Parathyroid adenoma (tissue), 2 donors: Measurements from ENCODE around the gene QSOX2.

ENCODE experiments used
- H2AFZ ChIP-seq: fragments of 300-600 bp; sonication (generic); one replicate; pipeline ENCODE4 v1.7.0; 2017; ENCODE audit warnings: antibody characterized with exemption, mild to moderate bottlenecking
- H3K27ac ChIP-seq: fragments of 300-600 bp; sonication (generic); one replicate; pipeline ENCODE4 v1.7.0; 2017
- H3K27me3 ChIP-seq: fragments of 300-600 bp; sonication (generic); one replicate; pipeline ENCODE4 v1.7.0; 2017; ENCODE audit warnings: low read length; ENCODE audit not compliant: control insufficient read depth, insufficient read depth
- H3K36me3 ChIP-seq: fragments of 300-600 bp; sonication (generic); one replicate; pipeline ENCODE4 v1.7.0; 2017; ENCODE audit warnings: low read length; ENCODE audit not compliant: control insufficient read depth, insufficient read depth
- H3K4me1 ChIP-seq: fragments of 300-600 bp; sonication (generic); one replicate; pipeline ENCODE4 v1.7.0; 2017; ENCODE audit warnings: control low read depth
- H3K4me2 ChIP-seq: fragments of 300-600 bp; sonication (generic); one replicate; pipeline ENCODE4 v1.7.0; 2017; ENCODE audit warnings: low read length
- H3K4me3 ChIP-seq: fragments of 300-600 bp; sonication (generic); one replicate; pipeline ENCODE4 v1.7.0; 2017; ENCODE audit warnings: low read depth, low read length
- H3K79me2 ChIP-seq: fragments of 300-600 bp; sonication (generic); one replicate; pipeline ENCODE4 v1.7.0; 2017; ENCODE audit warnings: control low read depth
- H3K9ac ChIP-seq: fragments of 300-600 bp; sonication (generic); one replicate; pipeline ENCODE4 v1.7.0; 2017; ENCODE audit warnings: mild to moderate bottlenecking
- H3K9me3 ChIP-seq: fragments of 300-600 bp; sonication (generic); one replicate; pipeline ENCODE4 v1.7.0; 2017; ENCODE audit warnings: low read length; ENCODE audit not compliant: control insufficient read depth
- TF ChIP-seq, protein P1 (sequence below): fragments of 300-600 bp; sonication (generic); IDR thresholded peaks from one replicate; pipeline ENCODE4 v1.7.0; 2017; ENCODE audit warnings: antibody characterized with exemption, mild to moderate bottlenecking
- donor health status: primary hyperparathyroidism.

The QSOX2 gene

DNA sequence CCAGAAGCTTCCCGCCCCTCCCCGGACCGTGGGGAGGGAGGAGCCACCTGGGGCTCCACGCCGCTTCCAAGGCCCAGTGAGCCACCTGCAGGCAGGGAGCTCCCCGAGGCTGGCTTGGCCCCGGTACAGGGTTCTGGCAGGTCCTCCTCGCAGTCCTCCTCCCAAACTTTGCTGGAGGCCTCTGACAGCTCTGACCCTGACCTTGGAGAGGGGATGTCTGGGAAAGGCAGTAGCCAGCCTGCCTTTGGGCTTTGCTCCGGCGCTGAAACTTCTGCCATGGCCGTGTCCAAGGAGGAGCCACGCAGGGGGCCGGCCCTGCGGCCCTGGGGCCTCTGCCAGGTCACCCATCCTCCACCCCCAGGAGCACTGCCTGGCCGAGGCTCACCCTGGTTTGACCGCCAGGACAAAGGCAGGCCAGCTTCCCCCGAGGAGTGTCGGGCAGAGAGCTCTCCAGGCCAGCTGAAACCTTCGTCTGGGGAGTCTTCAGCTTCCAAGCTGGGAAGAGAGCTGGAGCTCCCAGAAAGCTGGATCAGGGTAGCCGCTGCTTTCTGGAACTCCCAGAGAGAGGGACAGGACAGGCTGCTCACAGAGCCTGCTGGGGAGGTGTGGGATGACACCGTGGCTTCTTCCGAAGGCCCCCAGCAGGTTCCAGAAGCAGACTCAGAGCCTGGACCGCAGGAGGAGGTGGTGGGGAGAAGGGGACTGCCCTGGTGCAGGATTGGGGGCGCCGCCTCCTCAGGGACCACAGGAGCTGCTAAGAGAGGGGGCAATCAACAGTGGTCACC lies 9.0 kb upstream of the QSOX2 start:
- Histone ChIP-seq H3K4me3 (no peak overlapping the region), H3K9ac (no peak overlapping the region), H3K79me2 (no peaks in the 10 kb centered on the region), H3K4me1 (no peaks in the 10 kb centered on the region), H3K4me2 (no peak overlapping the region), H2AFZ (no peak overlapping the region), H3K27ac (no peak overlapping the region), H3K9me3 (no peaks in the 10 kb centered on the region), H3K36me3 (no peaks in the 10 kb centered on the region), H3K27me3 (no peaks in the 10 kb centered on the region)
- TF ChIP-seq, protein P1, sequence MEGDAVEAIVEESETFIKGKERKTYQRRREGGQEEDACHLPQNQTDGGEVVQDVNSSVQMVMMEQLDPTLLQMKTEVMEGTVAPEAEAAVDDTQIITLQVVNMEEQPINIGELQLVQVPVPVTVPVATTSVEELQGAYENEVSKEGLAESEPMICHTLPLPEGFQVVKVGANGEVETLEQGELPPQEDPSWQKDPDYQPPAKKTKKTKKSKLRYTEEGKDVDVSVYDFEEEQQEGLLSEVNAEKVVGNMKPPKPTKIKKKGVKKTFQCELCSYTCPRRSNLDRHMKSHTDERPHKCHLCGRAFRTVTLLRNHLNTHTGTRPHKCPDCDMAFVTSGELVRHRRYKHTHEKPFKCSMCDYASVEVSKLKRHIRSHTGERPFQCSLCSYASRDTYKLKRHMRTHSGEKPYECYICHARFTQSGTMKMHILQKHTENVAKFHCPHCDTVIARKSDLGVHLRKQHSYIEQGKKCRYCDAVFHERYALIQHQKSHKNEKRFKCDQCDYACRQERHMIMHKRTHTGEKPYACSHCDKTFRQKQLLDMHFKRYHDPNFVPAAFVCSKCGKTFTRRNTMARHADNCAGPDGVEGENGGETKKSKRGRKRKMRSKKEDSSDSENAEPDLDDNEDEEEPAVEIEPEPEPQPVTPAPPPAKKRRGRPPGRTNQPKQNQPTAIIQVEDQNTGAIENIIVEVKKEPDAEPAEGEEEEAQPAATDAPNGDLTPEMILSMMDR = no peak

DNA sequence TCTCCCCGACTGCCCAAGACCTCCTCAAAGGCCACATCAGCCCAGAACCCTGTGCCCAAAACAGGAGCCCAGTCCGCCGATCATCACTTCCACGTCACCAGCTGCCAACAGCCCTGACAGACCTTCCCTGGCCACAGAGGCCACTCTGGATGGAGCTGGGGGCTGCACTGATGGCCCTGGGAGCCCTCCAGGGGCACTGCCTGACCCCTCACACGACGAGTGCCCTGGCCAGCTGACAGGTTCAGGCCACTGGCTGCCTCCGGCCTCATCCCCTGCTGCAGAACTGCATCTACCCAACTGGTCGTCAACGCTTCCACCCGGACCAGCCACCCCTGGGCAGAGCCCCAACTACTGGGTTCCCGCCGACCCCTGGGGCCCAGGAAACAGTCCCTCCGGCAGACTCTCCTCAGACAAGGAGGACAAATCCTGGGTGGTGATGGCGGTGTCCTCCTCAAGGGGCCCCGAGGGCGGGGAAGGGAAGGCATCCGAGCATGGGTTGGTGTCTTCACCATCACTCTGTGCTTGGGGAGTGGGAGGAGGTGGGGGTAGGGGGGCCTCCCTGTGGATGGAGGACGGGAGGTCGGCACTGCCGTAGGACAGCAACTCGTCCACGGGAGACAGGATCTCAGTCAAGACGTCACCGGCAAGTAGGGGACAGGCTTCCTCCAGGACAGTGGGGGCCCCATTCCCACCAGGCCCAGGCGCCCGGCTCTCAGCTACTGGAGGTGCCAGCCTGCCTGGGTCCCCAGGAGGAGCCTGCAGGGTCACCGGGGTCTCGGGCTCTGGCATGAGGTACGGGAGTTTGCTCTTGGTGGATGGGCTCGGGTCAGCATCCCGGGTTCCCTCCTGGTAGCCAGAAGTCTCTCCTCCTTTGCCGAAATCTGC lies 7.9 kb upstream of the QSOX2 start:
- Histone ChIP-seq H3K36me3 (no peaks in the 10 kb centered on the region), H3K27ac (no peak overlapping the region), H3K79me2 (no peaks in the 10 kb centered on the region), H3K27me3 (no peaks in the 10 kb centered on the region), H3K4me2 (no peak overlapping the region), H3K4me1 (no peaks in the 10 kb centered on the region), H3K9me3 (no peaks in the 10 kb centered on the region), H3K9ac (no peak overlapping the region), H3K4me3 (no peak overlapping the region), H2AFZ (no peak overlapping the region)
- TF ChIP-seq, protein P1 = no peak

DNA sequence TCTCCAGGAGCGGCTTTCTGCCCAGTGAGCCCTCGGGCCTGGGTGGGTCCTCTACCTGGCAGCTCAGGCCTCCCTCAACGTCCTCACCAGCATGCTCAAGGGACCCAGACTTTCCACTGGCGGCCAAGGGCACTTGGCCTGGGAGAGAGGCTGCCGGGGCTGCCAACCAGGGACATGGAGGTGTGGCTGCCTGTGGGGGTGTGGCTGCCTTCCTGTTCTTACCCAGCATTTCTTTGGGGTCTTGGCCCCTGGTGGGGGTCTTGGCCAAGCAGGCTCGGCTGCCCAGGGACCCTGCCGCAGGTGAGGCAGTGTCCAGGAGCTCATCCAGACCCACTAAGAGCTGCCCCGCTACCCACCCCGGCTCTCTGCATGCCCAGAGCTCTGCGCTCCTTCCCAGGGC lies 7.2 kb upstream of the QSOX2 start:
- no peaks in the 10 kb centered on the region for H3K36me3 ChIP-seq
- no peaks in the 10 kb centered on the region for H3K4me1 ChIP-seq
- H3K4me2 ChIP-seq = no peak overlapping the region
- H3K79me2 ChIP-seq = no peaks in the 10 kb centered on the region
- no peak overlapping the region for H3K27ac ChIP-seq
- no peaks in the 10 kb centered on the region for H3K9me3 ChIP-seq
- TF ChIP-seq, protein P1 = no peak
- no peaks in the 10 kb centered on the region for H3K27me3 ChIP-seq
- H3K9ac ChIP-seq = no peak overlapping the region
- no peak overlapping the region for H3K4me3 ChIP-seq
- no peak overlapping the region for H2AFZ ChIP-seq

DNA sequence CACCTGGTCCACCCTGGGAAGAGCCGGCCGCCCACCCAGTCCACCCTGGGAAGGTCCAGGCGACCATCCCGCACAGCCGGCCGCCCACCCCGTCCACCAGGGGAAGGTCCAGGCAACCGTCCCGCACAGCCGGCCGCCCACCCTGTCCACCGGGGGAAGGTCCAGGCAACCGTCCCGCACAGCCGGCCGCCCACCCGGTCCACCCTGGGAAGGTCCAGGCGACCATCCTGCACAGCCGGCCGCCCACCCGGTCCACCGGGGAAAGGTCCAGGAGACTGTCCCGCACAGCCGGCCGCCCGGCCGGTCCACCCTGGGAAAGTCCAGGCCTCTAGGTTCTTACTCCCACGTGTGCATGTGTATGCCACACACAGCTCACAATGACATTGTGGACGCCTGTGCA lies 6.7 kb upstream of the QSOX2 start:
- H3K4me3 ChIP-seq = no peak overlapping the region
- H3K9me3 ChIP-seq = no peaks in the 10 kb centered on the region
- H3K79me2 ChIP-seq = no peaks in the 10 kb centered on the region
- H3K27ac ChIP-seq = no peak overlapping the region
- TF ChIP-seq, protein P1 = no peak
- no peaks in the 10 kb centered on the region for H3K4me1 ChIP-seq
- H2AFZ ChIP-seq = no peak overlapping the region
- H3K9ac ChIP-seq = no peak overlapping the region
- no peaks in the 10 kb centered on the region for H3K27me3 ChIP-seq
- no peaks in the 10 kb centered on the region for H3K36me3 ChIP-seq
- no peak overlapping the region for H3K4me2 ChIP-seq
